ENCODE results near the gene HPSE2.

The HPSE2 gene

GRCh38 chr10:99084161-99084560 is 151.5 kb downstream of the HPSE2 start:
- no CpG with 5 or more reads among the region's 3 CpGs for WGBS (ENCODE audit: insufficient coverage, insufficient read length)

GRCh38 chr10:99080275-99080945 is 155.2 kb downstream of the HPSE2 start:
- no peak for DNase-seq (ENCODE audit: low read depth, low spot score)
- Histone ChIP-seq H3K9me3 (ENCODE audit: control insufficient read depth, insufficient read depth, low read length) (no peaks in the 10 kb centered on the region), H3K4me3 (ENCODE audit: low read length) (no peak overlapping the region), H3K4me1 (ENCODE audit: control insufficient read depth, insufficient read depth, low read length) (peaks cover 4% of the 10 kb centered on the region; the same call in 1 of the 2 replicates), H3K27me3 (ENCODE audit: control insufficient read depth, insufficient read depth, low read length) (no peaks in the 10 kb centered on the region), H3K27ac (ENCODE audit: low read length) (no peak overlapping the region), H3K36me3 (ENCODE audit: control insufficient read depth, insufficient read depth, low read length) (no peaks in the 10 kb centered on the region)
- no CpG with 5 or more reads among the region's 1 CpG for WGBS (ENCODE audit: insufficient coverage, insufficient read length)

More at GRCh38 chr10:99084161-99084560, 151.5 kb downstream of the HPSE2 start:
- no peak overlapping the region for H3K4me3 ChIP-seq (ENCODE audit: low read length)
- no peaks in the 10 kb centered on the region for H3K9me3 ChIP-seq (ENCODE audit: control insufficient read depth, insufficient read depth, low read length)
- H3K36me3 ChIP-seq (ENCODE audit: control insufficient read depth, insufficient read depth, low read length): no peaks in the 10 kb centered on the region
- no peak overlapping the region for H3K27ac ChIP-seq (ENCODE audit: low read length)
- DNase-seq (ENCODE audit: low read depth, low spot score): no peak
- H3K27me3 ChIP-seq (ENCODE audit: control insufficient read depth, insufficient read depth, low read length): no peaks in the 10 kb centered on the region
- H3K4me1 ChIP-seq (ENCODE audit: control insufficient read depth, insufficient read depth, low read length): peaks cover 4% of the 10 kb centered on the region; the same call in 1 of the 2 replicates

GRCh38 chr10:99062591-99062990 is 173.1 kb downstream of the HPSE2 start:
- Histone ChIP-seq H3K36me3 (ENCODE audit: control insufficient read depth, insufficient read depth, low read length) (no peaks in the 10 kb centered on the region), H3K4me1 (ENCODE audit: control insufficient read depth, insufficient read depth, low read length) (no peaks in the 10 kb centered on the region), H3K9me3 (ENCODE audit: control insufficient read depth, insufficient read depth, low read length) (no peaks in the 10 kb centered on the region; the same call in none of the 2 replicates), H3K27me3 (ENCODE audit: control insufficient read depth, insufficient read depth, low read length) (no peaks in the 10 kb centered on the region), H3K4me3 (ENCODE audit: low read length) (no peak overlapping the region), H3K27ac (ENCODE audit: low read length) (no peak overlapping the region)
- DNase-seq (ENCODE audit: low read depth, low spot score): no peak

GRCh38 chr10:99058762-99059161 is 176.9 kb downstream of the HPSE2 start:
- Histone ChIP-seq H3K36me3 (ENCODE audit: control insufficient read depth, insufficient read depth, low read length) (no peaks in the 10 kb centered on the region), H3K27me3 (ENCODE audit: control insufficient read depth, insufficient read depth, low read length) (no peaks in the 10 kb centered on the region), H3K27ac (ENCODE audit: low read length) (no peak overlapping the region), H3K4me3 (ENCODE audit: low read length) (no peak overlapping the region), H3K4me1 (ENCODE audit: control insufficient read depth, insufficient read depth, low read length) (no peaks in the 10 kb centered on the region), H3K9me3 (ENCODE audit: control insufficient read depth, insufficient read depth, low read length) (no peaks in the 10 kb centered on the region)
- no peak for DNase-seq (ENCODE audit: low read depth, low spot score)

GRCh38 chr10:99057936-99058690 is 177.5 kb downstream of the HPSE2 start:
- Histone ChIP-seq H3K36me3 (ENCODE audit: control insufficient read depth, insufficient read depth, low read length) (no peaks in the 10 kb centered on the region), H3K4me1 (ENCODE audit: control insufficient read depth, insufficient read depth, low read length) (no peaks in the 10 kb centered on the region), H3K9me3 (ENCODE audit: control insufficient read depth, insufficient read depth, low read length) (no peaks in the 10 kb centered on the region), H3K27ac (ENCODE audit: low read length) (no peak overlapping the region), H3K27me3 (ENCODE audit: control insufficient read depth, insufficient read depth, low read length) (no peaks in the 10 kb centered on the region), H3K4me3 (ENCODE audit: low read length) (no peak overlapping the region)
- no CpG with 5 or more reads among the region's 4 CpGs for WGBS (ENCODE audit: insufficient coverage, insufficient read length)
- no peak for DNase-seq (ENCODE audit: low read depth, low spot score)

GRCh38 chr10:99045671-99046070 is 190.0 kb downstream of the HPSE2 start:
- DNase-seq (ENCODE audit: low read depth, low spot score): no peak

GRCh38 chr10:99042051-99042771 is 193.4 kb downstream of the HPSE2 start:
- Histone ChIP-seq H3K4me1 (ENCODE audit: control insufficient read depth, insufficient read depth, low read length) (no peaks in the 10 kb centered on the region), H3K27me3 (ENCODE audit: control insufficient read depth, insufficient read depth, low read length) (no peaks in the 10 kb centered on the region), H3K27ac (ENCODE audit: low read length) (no peak overlapping the region), H3K36me3 (ENCODE audit: control insufficient read depth, insufficient read depth, low read length) (no peaks in the 10 kb centered on the region), H3K4me3 (ENCODE audit: low read length) (no peak overlapping the region), H3K9me3 (ENCODE audit: control insufficient read depth, insufficient read depth, low read length) (no peaks in the 10 kb centered on the region; the same call in 1 of the 2 replicates)
- WGBS (ENCODE audit: insufficient coverage, insufficient read length): no CpG with 5 or more reads among the region's 10 CpGs
- no peak for DNase-seq (ENCODE audit: low read depth, low spot score)

More at GRCh38 chr10:99045671-99046070, 190.0 kb downstream of the HPSE2 start:
- Histone ChIP-seq H3K4me1 (ENCODE audit: control insufficient read depth, insufficient read depth, low read length) (no peaks in the 10 kb centered on the region), H3K4me3 (ENCODE audit: low read length) (no peak overlapping the region), H3K9me3 (ENCODE audit: control insufficient read depth, insufficient read depth, low read length) (no peaks in the 10 kb centered on the region; the same call in 1 of the 2 replicates), H3K27ac (ENCODE audit: low read length) (no peak overlapping the region), H3K27me3 (ENCODE audit: control insufficient read depth, insufficient read depth, low read length) (no peaks in the 10 kb centered on the region), H3K36me3 (ENCODE audit: control insufficient read depth, insufficient read depth, low read length) (no peaks in the 10 kb centered on the region)

GRCh38 chr10:99041468-99041867 is 194.2 kb downstream of the HPSE2 start:
- no peak for DNase-seq (ENCODE audit: low read depth, low spot score)
- H3K4me3 ChIP-seq (ENCODE audit: low read length): no peak overlapping the region
- no peak overlapping the region for H3K27ac ChIP-seq (ENCODE audit: low read length)
- no peaks in the 10 kb centered on the region; the same call in 1 of the 2 replicates for H3K9me3 ChIP-seq (ENCODE audit: control insufficient read depth, insufficient read depth, low read length)
- WGBS (ENCODE audit: insufficient coverage, insufficient read length): no CpG with 5 or more reads among the region's 4 CpGs
- H3K36me3 ChIP-seq (ENCODE audit: control insufficient read depth, insufficient read depth, low read length): no peaks in the 10 kb centered on the region
- no peaks in the 10 kb centered on the region for H3K4me1 ChIP-seq (ENCODE audit: control insufficient read depth, insufficient read depth, low read length)
- no peaks in the 10 kb centered on the region for H3K27me3 ChIP-seq (ENCODE audit: control insufficient read depth, insufficient read depth, low read length)

GRCh38 chr10:99013885-99014284 is 221.8 kb downstream of the HPSE2 start:
- Histone ChIP-seq H3K27me3 (ENCODE audit: control insufficient read depth, insufficient read depth, low read length) (no peaks in the 10 kb centered on the region), H3K36me3 (ENCODE audit: control insufficient read depth, insufficient read depth, low read length) (no peaks in the 10 kb centered on the region), H3K27ac (ENCODE audit: low read length) (no peak overlapping the region), H3K4me1 (ENCODE audit: control insufficient read depth, insufficient read depth, low read length) (no peaks in the 10 kb centered on the region), H3K4me3 (ENCODE audit: low read length) (no peak overlapping the region), H3K9me3 (ENCODE audit: control insufficient read depth, insufficient read depth, low read length) (no peaks in the 10 kb centered on the region)
- no peak for DNase-seq (ENCODE audit: low read depth, low spot score)
- no CpG with 5 or more reads among the region's 9 CpGs for WGBS (ENCODE audit: insufficient coverage, insufficient read length)

GRCh38 chr10:99010286-99010685 is 225.4 kb downstream of the HPSE2 start:
- H3K27ac ChIP-seq (ENCODE audit: low read length): no peak overlapping the region
- no peak for DNase-seq (ENCODE audit: low read depth, low spot score)
- H3K36me3 ChIP-seq (ENCODE audit: control insufficient read depth, insufficient read depth, low read length): no peaks in the 10 kb centered on the region
- H3K4me3 ChIP-seq (ENCODE audit: low read length): no peak overlapping the region
- no peaks in the 10 kb centered on the region for H3K9me3 ChIP-seq (ENCODE audit: control insufficient read depth, insufficient read depth, low read length)
- no peaks in the 10 kb centered on the region for H3K4me1 ChIP-seq (ENCODE audit: control insufficient read depth, insufficient read depth, low read length)
- H3K27me3 ChIP-seq (ENCODE audit: control insufficient read depth, insufficient read depth, low read length): no peaks in the 10 kb centered on the region
